GM21825 (cell line): Measurements from ENCODE around the gene CBFA2T3.

Experiments
- ATAC-seq: cut with Tn5 transposase; IDR thresholded peaks from one replicate; pipeline ENCODE4 v1.9.1; 2021; ENCODE audit warnings: mild to moderate bottlenecking, moderate library complexity; ENCODE audit not compliant: unreplicated experiment

The CBFA2T3 gene

DNA sequence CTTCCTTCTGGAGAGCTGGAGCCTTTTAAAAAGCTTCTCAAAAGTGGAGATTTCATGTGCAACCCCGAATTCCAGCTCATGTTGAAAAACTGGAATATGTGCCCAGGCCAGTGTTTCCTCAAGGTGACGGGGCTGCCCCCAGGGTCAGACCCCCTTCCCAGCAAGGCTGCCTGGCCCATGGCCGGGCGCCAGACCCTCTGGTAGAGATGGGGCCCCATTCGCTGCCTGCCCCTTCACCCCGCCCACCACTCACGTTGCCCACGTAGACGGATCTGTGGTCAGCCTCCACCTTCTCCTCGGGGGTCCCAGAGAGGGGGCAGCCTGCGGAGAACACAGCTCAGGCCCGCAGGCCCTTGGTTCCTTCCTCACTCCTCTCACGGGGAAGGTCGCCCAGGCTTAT, 111.7 kb downstream of the CBFA2T3 start:
- ATAC-seq, result no peak

DNA sequence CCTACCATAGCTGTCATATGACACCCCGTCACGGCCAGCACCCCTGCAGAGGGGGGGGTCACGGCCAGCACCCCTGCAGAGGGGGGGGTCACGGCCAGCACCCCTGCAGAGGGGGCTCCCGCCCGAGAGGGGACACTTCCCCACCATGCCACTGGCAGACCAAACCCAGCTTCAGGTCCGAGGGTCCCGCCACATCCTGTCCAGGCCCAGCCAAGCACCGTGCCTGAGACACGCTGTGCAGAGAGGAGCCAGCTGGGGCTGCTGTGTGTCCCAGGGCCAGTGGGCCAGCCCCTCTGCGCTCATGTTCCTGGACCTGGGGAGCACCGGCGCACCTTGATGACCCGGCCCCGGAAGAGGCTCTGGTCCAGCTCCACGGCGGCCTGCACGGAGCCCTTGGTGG, 112.5 kb downstream of the CBFA2T3 start:
- ATAC-seq, result no peak

DNA sequence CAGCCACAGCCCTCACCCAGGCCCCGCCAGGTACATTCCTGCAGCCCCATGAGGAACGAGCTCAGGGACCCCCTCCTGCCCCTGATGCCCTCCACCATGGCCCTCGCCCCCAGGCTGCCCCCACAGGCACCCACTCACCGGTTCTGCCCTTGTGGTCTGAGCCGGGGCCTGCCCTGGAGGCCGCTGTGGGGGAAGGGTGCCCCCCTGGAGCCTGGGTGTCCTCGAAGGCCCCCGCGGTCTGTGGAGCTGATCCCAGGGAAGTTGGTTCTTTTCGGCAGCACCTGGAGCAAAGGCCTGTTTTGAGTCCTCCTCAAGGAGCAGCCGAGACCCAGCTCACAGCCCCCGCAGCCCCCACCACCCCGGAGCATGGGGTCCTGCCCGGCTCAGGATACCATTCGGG, 112.9 kb downstream of the CBFA2T3 start:
- ATAC-seq, result no peak

DNA sequence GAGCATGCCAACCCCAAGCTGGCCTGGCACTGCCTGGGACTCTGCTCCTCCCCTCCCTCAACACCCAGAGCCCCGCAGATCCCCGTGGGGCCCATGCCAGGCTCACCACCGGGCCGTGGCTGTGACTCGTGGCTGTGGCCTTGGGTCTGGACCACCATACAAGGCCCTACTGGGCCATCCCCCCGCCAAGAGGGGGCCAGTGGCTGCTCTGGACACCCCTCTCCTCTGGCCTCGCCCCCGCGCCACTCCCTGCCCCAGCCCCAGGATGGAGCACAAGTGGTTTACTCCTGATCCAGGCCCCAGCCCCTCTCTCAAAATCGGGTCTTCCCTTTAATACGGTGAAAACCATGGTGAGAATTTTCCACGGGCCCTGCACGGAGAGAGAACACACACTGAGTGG, 113.6 kb downstream of the CBFA2T3 start:
- ATAC-seq, result no peak

DNA sequence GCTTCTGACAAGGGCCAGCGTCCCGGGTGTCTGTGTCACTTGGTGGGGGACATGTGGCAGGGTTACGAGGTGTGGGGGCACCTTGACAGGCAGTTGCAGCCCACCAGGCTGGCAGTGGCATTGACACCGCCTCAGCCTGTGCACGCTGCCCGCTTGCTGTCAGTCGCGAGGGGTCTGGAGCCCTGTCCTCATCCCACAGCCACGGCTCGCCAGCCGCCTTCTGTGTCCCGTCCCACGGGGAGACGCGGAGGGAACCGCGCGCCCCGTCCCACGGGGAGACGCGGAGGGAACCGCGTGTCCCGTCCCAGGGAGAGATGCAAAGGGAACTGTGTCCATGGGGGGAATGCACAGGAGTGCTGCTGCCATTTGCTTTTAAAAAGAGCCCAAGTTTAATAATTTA, 114.0 kb downstream of the CBFA2T3 start:
- no peak for ATAC-seq

DNA sequence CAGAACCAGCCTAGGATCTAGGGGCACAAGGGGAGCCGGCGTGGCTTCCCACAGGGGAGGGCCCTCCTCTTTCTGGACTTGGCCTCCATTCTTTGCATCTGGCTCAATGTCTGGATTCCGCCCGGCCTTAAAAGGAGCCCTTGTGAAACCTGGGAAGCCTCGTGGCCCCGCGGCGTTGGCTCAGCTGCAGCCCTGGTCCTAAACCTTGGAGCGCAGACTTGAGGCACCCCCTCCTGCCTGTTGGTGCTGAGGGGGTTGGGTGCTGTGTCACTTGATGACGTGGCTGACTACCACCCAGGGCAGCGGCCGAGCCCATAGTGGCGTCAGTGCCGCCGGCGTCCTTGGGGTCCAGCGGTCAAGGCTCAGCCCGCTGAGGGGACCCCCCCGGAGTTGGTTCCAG, 115.6 kb downstream of the CBFA2T3 start:
- no peak for ATAC-seq

DNA sequence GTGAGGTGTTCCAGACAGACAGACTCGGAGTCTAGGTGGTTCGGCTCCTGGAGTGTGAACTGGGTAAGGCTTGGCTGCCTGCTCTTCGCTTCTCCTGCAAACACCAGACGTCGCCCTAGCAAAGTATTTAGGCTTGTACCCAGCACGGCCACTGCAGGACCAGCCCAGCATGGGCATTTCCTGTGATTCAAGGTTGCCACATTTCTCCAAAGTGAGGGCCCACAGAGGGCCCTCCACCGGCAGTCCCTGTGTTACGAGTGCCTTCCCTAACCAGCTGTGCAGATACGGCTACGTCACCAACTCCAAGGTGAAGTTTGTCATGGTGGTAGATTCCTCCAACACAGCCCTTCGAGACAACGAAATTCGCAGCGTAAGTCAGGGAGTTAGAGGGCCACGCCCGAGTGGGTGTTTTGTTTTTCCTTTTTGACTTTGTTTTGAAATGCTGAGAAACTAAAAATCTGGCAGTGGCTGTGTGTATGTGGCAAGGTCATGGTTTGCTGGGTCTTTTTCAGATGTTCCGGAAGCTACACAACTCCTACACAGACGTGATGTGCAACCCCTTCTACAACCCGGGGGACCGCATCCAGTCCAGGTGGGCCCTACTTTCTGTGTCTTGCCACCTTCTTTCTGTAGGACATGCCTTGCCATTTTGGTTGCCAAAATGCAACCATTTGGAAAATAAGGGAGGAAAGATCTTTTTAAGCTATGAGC, 117.5 kb downstream of the CBFA2T3 start:
- no peak for ATAC-seq

DNA sequence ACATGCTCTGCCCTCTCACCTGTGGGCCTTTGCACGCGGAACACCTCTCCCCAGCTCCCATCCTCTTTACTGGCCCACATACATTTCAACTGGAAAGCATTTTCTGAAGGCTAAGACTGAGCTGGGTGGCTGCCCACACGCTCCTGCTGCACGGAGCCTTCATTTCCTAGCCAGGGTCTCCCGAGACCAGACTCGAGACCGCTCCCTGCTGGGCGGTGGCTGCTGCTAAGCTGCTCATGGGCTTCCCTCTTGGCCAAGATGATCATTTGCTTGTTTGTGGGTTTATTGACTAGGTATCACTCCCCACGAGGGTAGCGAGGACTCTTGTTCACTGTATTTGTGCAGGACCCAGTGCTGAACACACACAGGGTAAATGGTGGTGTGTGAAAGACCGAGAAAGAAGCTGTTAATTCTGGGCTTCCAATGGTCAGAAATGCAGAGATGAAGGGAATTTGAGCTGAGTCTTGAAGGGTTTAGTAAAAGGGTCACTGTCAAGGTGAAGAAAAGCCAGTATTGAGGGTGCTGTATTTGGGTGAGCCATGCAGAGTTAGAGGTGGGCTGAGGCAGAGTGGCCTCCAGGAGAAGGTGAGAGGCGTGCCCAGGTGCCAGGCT, 119.2 kb downstream of the CBFA2T3 start:
- ATAC-seq, result peak; percentile 42

DNA sequence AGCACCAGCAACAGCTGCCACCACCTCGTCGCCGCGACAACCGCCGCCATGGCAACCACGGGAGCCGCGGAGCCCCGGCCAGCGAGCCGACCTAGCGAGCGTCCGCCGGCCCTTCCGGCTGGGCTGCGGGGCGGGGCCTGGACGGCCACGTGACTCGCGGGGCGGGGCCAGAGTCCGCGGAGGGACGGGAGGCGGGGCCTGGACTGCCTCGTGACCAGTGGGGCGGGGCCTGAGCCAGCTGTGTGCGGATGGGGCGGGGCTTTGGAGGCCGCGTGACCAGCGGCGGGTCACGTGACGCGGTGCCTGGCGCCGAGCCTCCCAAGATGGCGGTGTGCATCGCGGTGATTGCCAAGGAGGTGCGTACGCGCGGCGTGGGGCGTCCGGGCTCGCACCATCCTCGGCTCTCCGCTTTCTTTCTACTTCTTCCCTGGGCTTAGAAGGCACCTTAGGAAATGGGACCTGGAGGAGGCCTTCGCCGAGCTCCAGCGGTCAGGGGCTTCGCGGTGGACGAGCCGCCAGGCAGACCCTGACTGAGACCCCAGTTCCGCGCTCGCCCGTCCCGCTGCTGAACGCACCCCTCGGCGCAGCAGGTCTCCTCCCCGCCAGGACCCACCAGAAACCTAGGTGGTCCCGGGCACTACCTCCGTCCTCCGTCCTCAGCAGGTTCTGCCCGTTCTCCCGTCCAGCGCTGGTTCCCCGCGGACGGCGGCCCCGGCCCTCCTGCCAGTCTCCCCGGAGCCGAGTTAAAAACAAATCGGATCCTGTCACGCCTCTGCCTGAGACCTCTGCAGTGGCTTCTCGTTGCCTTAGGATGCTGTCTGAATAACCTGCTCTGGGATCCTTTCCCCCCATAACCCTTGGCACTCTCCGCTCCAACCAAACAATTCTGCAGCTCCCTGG, 119.9 kb downstream of the CBFA2T3 start, which contains the start of the genes GALNS and TRAPPC2L:
Gene GALNS, minus strand, starts transcription at position 120 of the 900 bp plus-strand sequence. Its CDS starts 70 bp downstream, at position 50.
Gene TRAPPC2L, plus strand, starts transcription at position 300 of the 900 bp plus-strand sequence. Its CDS starts 24 bp downstream, at position 324.
- ATAC-seq, result peak; percentile 73

DNA sequence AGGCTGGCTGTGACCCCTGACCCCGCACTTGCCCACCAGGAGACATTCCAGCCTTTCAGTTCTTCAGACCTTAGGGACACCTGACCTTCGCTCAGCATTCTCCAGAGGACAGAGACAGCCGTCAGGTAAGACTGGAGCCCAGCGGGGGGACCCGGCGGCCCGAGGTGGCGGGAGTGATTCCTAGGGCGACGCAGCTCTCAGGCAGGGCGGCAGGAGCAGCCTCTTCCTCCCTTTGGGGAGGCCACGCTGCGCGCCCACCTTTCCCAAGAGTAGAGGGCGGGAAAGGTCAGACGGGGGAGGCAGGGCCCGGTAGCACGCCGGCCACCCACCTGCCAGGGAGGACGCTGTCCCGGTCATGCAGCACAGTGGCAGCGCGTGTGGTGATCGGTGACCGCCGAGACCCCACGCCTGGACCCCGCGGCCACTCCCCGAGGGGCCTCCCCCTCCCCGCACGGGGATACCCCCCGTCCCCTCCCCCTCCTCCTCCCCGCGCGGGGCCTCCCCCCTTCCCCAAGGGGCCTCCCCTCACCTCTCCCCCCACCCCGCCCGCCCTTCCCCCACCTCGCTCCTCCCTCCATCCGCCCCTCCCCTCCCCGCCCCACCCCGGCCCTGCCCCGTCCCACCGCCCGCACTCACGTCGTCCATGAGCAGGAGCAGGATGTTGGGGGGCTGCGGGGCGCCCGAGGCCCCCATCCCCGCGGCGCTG, 120.7 kb downstream of the CBFA2T3 start:
- ATAC-seq, result no peak

DNA sequence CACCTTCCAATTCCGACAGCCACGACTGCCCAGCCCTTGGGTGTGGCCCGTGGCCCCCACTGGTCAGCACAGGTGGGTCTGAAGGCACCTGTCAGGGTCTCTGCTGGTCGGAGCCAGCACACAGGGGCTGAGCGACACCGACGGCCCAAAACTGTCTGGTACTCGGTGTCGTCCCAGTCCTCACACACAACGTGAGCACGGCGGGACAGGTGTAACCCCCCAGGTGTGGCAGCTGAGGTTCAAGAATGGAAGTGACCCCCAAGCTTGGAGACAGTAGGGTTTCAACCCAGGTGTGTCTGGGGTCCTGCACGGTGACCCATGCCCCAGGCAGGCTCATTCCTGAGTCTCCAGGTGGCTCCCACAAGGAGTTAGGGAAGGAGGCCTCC, 121.3 kb downstream of the CBFA2T3 start:
- ATAC-seq, result no peak

DNA sequence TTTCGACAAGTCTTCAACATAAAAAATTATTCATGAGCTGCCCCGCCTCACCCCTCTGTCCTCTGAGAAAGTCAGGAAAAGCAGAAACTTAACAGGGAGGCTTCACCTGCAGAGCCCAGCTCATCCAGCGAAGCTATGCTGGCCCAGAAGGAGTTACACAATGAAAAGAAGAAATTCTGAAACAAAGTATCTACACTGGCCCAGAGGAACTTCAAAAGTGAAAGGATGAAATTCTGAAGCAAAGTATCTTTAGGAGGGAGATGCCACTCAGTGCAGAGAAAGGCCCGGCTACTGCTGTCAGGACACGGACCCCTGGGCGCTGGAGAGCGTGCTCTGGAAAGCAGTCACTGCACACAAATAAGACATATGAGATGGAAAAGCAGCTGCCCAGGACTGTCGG, 121.8 kb downstream of the CBFA2T3 start:
- no peak for ATAC-seq

DNA sequence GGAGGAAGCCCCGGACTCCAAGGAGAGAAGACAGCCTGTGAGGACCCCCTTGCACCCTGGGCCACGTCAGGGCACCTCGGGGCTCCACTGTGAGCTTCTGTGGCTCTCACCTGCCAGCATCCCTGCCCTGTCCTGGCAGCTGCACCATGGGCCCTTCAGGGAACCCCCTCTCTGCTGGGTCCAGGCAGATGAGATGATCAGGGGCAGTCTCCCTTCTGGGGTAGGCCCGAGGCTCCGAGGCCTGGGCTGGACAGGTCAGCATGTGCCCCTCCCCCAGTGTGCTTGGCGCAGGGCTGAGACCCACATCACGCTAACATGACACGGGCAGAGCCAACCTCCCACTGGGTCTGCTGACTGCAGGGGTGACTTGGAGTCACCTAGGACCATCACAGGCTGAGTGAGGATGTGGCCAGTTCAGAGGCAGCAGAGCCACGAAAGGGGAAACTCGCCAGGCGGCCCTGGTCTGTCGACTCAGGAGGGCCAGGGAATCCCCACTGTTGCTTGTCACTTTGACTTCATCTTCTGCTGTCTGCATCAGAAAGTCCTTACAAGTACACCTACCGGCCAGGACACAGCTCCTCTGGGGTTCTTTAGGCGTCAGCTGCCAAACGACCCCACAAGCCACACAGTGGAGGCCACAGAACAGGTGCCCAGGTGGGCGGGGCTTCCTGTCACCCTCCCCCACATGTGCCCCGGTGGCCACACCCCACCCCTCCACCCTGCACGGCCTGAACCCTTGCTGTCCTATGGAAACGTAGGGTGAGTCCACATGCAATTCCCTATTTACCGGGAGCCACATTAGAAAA, 122.5 kb downstream of the CBFA2T3 start:
- no peak for ATAC-seq

DNA sequence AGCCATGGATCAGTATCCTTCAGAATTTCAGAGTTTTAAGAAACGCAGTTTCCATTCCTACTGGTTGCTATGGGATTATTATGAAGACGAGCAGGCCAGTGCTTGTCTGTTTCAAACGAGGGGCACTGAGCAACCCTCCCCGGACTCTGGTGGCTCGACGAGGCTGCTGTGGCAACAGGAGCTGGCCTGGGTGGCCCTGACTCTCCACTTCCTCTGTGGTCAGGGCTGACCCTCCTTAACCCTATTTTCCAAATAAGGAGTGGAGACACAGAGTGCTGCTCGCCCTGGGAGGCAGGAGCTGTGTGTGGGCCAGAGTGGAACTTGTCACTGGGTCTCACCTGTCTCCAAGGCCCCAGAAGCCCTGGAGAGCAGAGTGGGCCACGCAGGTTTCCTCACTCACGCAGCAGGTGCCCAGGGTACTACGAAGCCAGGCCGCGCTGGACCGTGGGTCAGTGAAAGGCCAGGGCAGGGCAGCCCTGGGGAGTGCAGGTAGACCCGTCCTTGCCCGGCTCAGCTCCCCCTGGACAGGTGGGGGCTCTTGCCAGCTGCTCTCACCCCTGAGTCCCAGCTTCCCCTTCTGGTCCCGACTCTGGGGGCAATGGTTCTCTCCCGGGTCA, 123.6 kb downstream of the CBFA2T3 start:
- ATAC-seq, result no peak

DNA sequence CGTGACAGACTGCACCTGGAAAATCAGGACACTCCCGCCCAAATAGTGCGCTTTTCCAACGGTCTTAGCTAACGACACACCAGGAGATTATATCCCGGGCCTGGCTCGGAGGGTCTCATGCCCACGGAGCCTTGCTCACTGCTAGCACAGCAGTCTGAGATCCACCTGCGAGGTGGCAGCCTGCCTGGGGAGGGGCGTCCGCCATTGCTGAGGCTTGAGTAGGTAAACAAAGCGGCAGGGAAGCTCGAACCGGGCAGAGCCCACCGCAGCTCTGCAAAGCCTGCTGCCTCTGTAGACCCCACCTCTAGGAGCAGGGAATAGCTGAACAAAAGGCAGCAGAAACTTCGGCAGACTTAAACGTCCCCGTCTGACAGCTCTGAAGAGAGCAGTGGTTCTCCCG, 125.4 kb downstream of the CBFA2T3 start:
- ATAC-seq, result no peak

DNA sequence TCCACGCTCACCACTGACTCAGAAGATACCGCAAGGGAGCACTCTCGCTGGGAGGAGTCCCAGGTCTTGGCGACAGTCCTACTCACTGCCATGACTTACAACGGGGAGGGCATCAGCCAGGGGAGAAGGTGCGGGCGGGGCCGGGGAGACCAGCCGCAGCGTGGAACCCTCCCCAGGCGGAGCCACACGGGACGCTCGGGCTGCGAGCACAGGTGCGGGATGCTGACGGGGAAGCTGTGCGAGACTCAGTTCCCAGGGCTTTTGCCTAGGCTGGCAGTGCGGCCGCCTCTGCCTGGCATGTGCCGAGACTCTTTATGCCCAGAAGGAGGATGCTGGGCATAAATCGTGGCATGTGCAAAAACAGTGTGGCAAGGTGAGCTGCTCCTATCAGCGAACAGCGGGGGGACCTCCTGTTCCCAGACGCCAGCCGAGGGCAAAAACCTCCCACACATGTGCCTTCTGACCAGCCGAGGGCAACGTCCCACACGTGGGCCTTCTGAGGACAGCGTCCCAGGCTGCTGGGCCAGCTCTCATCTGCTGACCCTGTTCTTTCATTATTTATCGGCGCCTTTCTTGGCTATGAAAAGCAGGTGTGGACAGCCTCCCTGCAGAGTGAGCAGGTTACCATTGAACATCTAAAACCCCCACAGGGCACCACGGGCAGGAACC, 126.3 kb downstream of the CBFA2T3 start:
- ATAC-seq, result no peak

DNA sequence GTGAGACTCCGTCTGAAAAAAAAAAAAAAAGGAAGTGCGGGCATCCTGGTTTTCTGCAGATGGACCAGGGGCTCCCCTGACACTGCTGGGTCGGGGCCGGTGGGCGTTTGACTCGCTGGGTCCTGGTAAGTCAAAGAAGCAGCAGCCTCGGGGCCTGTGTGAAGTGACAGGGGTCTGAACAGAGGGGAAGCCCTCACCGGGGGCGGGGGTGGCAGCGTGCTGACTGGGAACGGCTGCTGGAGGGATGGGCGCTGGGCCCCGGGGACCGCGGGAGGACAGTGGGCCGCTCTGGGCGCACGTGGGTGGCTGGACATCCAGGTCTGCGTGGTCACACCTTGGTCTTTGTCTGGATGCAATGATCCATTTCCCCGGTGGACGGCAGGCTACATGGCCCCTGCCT, 128.4 kb downstream of the CBFA2T3 start:
- no peak for ATAC-seq

DNA sequence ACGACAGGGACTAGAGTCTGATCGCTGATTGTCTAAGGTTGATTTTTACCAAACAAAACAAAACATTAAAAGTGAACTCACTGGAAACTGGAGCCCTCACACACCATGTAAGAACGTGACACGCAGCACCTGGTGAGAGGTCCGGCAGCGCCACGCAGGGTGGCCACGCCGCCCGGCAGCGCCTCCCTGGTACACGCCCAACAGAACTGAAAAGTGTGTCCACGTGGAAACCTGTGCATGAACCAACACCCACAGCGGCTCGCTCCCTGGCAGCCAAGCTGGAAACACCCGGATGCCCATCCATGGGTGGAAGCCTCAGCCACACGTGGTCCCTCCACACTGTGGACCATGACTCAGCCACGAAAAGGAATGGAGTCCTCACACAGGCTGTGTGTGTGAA, 129.4 kb downstream of the CBFA2T3 start:
- ATAC-seq, result no peak

DNA sequence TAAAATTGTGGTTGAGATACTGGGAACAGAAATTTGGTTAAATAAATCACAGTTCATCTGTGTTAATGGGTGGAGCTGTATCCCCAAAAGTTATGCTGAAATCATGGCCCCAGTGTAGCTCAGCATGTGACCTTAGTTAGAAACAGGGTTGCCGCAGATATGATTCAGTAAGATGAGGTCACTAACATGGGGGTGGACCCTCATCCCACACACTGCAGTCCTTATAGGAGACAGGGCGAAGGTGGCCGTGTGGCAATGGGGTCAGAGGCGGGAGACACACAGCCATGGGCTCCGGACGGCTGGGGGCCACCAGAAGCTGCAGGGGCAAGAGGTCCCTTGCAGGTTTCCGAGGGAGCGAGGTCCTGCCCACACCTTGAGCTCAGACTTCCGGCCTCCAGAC, 130.9 kb downstream of the CBFA2T3 start:
- ATAC-seq, result no peak
